Fibroblast of villous mesenchyme (primary cell): ENCODE data around the gene PEPD. TPM values are rescaled to one million over a fixed set of nuclear protein-coding genes. Genes with fewer than 3 reads are reported as not detected.

ENCODE experiments used
- DNase-seq: peaks from one replicate; pipeline ENCODE4 v3.0.0-alpha.2; 2010; ENCODE audit warnings: low read depth
- H3K4me3 ChIP-seq: 2 replicates; pipeline ENCODE4 v1.5.1; 2011; ENCODE audit warnings: low read depth, mild to moderate bottlenecking, low read length
- CTCF ChIP-seq: IDR thresholded peaks from 2 replicates; pipeline ENCODE4 v1.5.1; 2012; ENCODE audit warnings: low read depth, mild to moderate bottlenecking, low read length; ENCODE audit not compliant: insufficient read depth
- total RNA-seq: library from RNA; depleted of rRNA; stranded (reverse); fragments of >200 nt; gene quantifications from 2 replicates; pipeline ENCODE4 v1.2.3, GENCODE V29; 2012

PEPD gene
- total RNA-seq, 1 donor = 66.1 TPM

DNA sequence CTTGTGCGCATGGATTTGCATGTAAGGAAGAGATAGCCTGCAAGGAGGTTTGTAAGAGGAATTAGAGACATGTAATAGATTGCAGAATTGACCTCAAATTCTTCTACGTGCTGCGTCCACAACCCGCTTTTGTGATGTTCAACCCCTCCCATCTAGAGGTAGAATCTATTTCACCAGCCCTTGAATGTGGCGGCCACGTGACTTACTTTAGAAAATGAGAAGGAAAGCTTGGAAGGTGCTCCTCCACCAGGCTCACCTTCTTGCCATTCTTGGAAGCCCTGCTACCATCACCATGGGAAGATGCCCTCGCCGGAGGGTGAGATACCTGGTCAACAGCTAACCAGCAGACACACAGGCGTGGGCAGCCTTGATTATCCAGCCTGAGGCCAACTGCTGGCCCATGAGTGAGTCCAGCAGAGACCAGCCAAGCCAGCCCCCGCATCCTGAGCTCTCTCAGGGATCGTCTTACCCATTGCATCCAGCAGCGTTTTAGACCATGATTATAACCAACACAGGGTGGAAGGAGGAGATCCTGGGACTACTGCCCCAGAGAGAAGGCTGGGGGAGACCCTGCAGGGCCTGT, 7.6 kb upstream of the PEPD start:
- no peak for DNase-seq
- TF ChIP-seq CTCF = no peak
- H3K4me3 ChIP-seq = no peak overlapping the region

- no peak overlapping the region for H3K4me3 ChIP-seq
- DNase-seq = no peak
- no peak for TF ChIP-seq CTCF
These were observed 6.8 kb upstream of the PEPD start for GRCh38 chr19:33528404-33528803.

- H3K4me3 ChIP-seq = no peak overlapping the region
These were observed 5.5 kb upstream of the PEPD start for GRCh38 chr19:33527125-33527524.

GRCh38 chr19:33524024-33524664, 2.6 kb upstream of the PEPD start:
- peak; percentile 6 for DNase-seq
- H3K4me3 ChIP-seq = no peak overlapping the region
- TF ChIP-seq CTCF = no peak

More at GRCh38 chr19:33527125-33527524, 5.5 kb upstream of the PEPD start:
- DNase-seq = no peak
- TF ChIP-seq CTCF = no peak

GRCh38 chr19:33523167-33523566, 1.6 kb upstream of the PEPD start:
- DNase-seq = no peak
- TF ChIP-seq CTCF = no peak
- H3K4me3 ChIP-seq = no peak overlapping the region

DNA sequence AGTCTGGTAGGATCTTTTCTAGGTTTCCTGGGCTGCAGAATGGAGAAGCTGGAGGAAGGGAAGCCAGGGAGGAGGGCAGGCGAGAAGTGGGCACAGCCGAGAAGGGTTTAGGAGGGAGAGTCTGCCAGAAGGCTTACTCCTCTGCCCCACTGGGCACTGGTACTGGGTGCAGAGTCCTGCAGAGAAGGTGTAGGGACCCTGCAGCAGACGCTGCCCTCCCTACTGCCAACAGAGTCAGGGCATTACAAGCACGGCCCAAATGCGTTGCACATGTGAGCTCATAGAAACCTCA, 726 bp upstream of the PEPD start:
- TF ChIP-seq CTCF = no peak
- peak overlapping the region; percentile 83 for H3K4me3 ChIP-seq
- no peak for DNase-seq
